GM19351 (cell line): ENCODE data around the gene ZER1.
"Not testable (repeated sequence)": the region's sequence is repeated elsewhere in the genome, so short reads cannot be mapped to it uniquely, and the experiment has no call there.

Experiments
- ATAC-seq: cut with Tn5 transposase; IDR thresholded peaks from one replicate; pipeline ENCODE4 v1.9.1; 2021; ENCODE audit warnings: mild to moderate bottlenecking, moderate library complexity; ENCODE audit not compliant: unreplicated experiment

The ZER1 gene

GRCh38 chr9:128771745-128772519 is at the start of gene ZER1:
TSS of gene ZER1 (minus strand) at chr9:128771927. CDS start at chr9:128755565, 16,362 bp downstream.
- peak; percentile 91 for ATAC-seq

- ATAC-seq, result no peak
Observed at GRCh38 chr9:128820665-128821583, 49.2 kb upstream of the ZER1 start.

GRCh38 chr9:128819716-128820664 is 48.3 kb upstream of the ZER1 start:
- no peak for ATAC-seq

- ATAC-seq, result peak; percentile 30
Observed at GRCh38 chr9:128818839-128819715, 47.4 kb upstream of the ZER1 start.

GRCh38 chr9:128818099-128818838 is 46.5 kb upstream of the ZER1 start, which contains the start of gene ENDOG:
TSS of gene ENDOG (plus strand) at chr9:128818500. CDS start at chr9:128818685, 185 bp downstream.
- ATAC-seq, result peak; percentile 92

GRCh38 chr9:128810873-128811272 is 39.1 kb upstream of the ZER1 start:
- no peak for ATAC-seq

GRCh38 chr9:128809831-128810230 is 38.1 kb upstream of the ZER1 start:
- no peak for ATAC-seq

GRCh38 chr9:128809036-128809599 is 37.4 kb upstream of the ZER1 start:
- ATAC-seq, result no peak

- no peak for ATAC-seq
Observed at GRCh38 chr9:128808543-128808942, 36.8 kb upstream of the ZER1 start.

GRCh38 chr9:128807827-128808226 is 36.1 kb upstream of the ZER1 start:
- no peak for ATAC-seq

GRCh38 chr9:128805661-128806060 is 33.9 kb upstream of the ZER1 start:
- ATAC-seq, result no peak

GRCh38 chr9:128802482-128802881 is 30.8 kb upstream of the ZER1 start:
- ATAC-seq, result no peak

GRCh38 chr9:128800061-128800460 is 28.3 kb upstream of the ZER1 start:
- ATAC-seq, result no peak

GRCh38 chr9:128798896-128799295 is 27.2 kb upstream of the ZER1 start:
- no peak for ATAC-seq

GRCh38 chr9:128794961-128795360 is 23.2 kb upstream of the ZER1 start:
- not testable (repeated sequence) for ATAC-seq

GRCh38 chr9:128792978-128793686 is 21.4 kb upstream of the ZER1 start:
- ATAC-seq, result no peak

- no peak for ATAC-seq
Observed at GRCh38 chr9:128792134-128792533, 20.4 kb upstream of the ZER1 start.

GRCh38 chr9:128790536-128790935 is 18.8 kb upstream of the ZER1 start:
- no peak for ATAC-seq
